ENCODE data around the gene CYSTM1.

Gene CYSTM1

DNA sequence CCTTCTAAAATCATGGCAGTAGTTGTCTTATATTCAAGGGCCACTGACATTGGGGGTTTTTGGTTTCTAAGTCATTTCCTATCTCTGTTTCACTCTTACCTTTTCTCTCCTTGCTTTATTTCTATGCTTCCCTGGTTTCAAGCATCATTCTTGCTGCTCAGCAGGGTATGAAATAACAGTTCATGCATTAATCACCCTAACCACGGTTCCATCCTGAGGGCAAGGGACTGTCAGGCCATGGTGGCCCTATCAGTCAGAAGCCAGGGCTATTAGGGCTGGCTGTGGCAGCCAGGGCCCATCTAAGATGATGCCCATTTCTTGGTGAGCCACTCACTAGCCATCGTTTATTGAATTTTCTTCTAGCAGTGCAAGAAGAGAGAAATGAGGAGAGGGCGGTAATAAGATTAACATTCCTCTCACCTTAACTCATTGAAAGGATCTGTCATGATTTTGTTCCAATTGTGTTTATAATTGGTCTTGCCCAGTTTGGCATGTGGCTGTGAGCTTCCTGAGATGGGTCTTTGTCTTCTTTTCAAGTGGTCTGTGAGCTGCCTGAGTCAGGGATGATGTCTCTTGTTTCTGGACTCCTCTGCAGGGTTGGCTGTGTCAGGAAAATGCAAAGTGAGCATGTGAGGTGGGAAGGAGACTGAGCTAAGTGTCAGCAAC, 45.2 kb downstream of the CYSTM1 start:
- H3K4me3 ChIP-seq (ENCODE audit: control insufficient read depth, low read depth, low read length), result no peak overlapping the region
- DNase-seq (ENCODE audit: low read depth), result no peak
- no peak for TF ChIP-seq CTCF (IDR thresholded peaks at IDR 0.05; ENCODE audit: control insufficient read depth, insufficient read depth, low read depth, low read length, missing control alignments)

GRCh38 chr5:140220698-140221064, 45.7 kb downstream of the CYSTM1 start:
- no peak for TF ChIP-seq CTCF (IDR thresholded peaks at IDR 0.05; ENCODE audit: control insufficient read depth, insufficient read depth, low read depth, low read length, missing control alignments)
- no peak overlapping the region for H3K4me3 ChIP-seq (ENCODE audit: control insufficient read depth, low read depth, low read length)
- DNase-seq (ENCODE audit: low read depth), result no peak

DNA sequence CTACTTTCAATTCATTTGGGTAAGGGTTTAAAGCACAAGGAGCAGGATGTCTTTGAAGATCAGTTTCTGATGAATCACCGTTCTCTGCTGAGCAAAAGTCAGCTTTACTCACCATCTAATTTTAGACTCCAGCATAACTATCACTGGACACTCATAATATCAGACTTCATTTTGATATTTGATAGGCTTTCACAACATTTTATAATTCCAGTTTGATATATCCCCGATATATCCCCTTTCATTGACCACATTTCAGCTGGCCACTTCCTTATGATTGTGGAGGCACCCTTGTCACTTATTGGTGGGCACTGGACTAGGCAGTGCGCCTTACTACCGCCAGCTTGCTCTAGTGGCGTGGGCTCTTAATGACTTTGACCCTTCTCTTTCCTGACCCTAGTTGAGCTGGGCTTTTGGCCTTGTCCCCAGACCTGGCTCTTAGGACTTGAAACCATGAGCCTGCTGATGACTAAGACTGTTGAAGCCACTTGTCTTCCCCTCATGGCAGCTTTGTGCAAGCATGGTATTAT, 46.8 kb downstream of the CYSTM1 start:
- TF ChIP-seq CTCF (IDR thresholded peaks at IDR 0.05; ENCODE audit: control insufficient read depth, insufficient read depth, low read depth, low read length, missing control alignments), result no peak
- peak; percentile 35 for DNase-seq (ENCODE audit: low read depth)
- no peak overlapping the region for H3K4me3 ChIP-seq (ENCODE audit: control insufficient read depth, low read depth, low read length)

DNA sequence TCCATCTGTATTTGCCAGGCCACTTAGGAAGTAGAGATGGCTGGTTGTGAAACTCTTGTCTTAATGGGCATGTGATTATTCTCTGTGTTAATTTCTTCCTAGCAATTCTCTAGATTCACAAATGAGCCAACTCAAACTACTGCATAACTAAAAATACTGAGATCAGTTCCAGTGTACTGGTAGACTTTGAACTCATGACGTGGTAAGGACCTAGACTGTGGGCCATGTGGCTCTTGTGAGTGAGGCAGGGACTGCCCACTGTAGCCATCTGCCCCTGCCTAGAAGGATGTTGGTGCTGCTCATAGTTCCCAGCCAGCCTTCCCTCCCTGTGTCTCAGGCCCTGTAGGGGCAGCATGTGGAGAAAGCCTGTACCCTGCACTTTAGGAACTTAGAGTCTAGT, 47.4 kb downstream of the CYSTM1 start:
- TF ChIP-seq CTCF (IDR thresholded peaks at IDR 0.05; ENCODE audit: control insufficient read depth, insufficient read depth, low read depth, low read length, missing control alignments), result no peak
- no peak for DNase-seq (ENCODE audit: low read depth)

DNA sequence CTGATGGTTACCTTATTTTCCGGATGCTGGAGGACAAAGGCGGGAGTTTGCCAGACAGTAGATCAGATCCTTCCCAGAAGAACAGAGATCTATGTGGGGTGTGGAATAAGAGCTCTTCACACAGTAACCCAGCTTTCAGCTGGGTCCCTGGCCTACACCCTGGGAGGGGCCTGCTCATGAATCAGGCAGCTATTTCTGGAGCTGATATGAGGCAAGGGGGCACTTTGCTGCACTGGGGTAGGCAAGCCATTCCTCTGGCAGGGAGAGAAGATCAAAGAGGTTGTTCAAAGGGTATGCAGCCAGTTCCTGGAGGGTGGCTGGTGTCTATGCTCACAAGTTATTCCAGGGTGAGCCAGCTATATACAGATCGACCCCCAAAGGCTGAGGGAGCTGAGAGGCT, 48.6 kb downstream of the CYSTM1 start:
- no peak for DNase-seq (ENCODE audit: low read depth)

More for the DNA sequence above, 47.4 kb downstream of the CYSTM1 start:
- no peak overlapping the region for H3K4me3 ChIP-seq (ENCODE audit: control insufficient read depth, low read depth, low read length)

GRCh38 chr5:140224658-140225057, 49.7 kb downstream of the CYSTM1 start:
- no peak for DNase-seq (ENCODE audit: low read depth)
- H3K4me3 ChIP-seq (ENCODE audit: control insufficient read depth, low read depth, low read length), result no peak overlapping the region
- TF ChIP-seq CTCF (IDR thresholded peaks at IDR 0.05; ENCODE audit: control insufficient read depth, insufficient read depth, low read depth, low read length, missing control alignments), result no peak

More for the DNA sequence above, 48.6 kb downstream of the CYSTM1 start:
- H3K4me3 ChIP-seq (ENCODE audit: control insufficient read depth, low read depth, low read length), result no peak overlapping the region
- no peak for TF ChIP-seq CTCF (IDR thresholded peaks at IDR 0.05; ENCODE audit: control insufficient read depth, insufficient read depth, low read depth, low read length, missing control alignments)
